Measurements from ENCODE around the gene KCNJ3.

Gene KCNJ3

GRCh38 chr2:154698296-154698720, at the start of gene KCNJ3:
Gene KCNJ3 (plus strand): TSS chr2:154698695. CDS start chr2:154698776, 81 bp downstream.
- H3F3A ChIP-seq (ENCODE audit: insufficient read depth, low read length), result no peaks in the 10 kb centered on the region
- no peak for DNase-seq
- TF ChIP-seq EZH2phosphoT487 (IDR thresholded peaks at IDR 0.05; ENCODE audit: low read length), result no peak
- TF ChIP-seq CTCF (IDR thresholded peaks at IDR 0.05; ENCODE audit: low read length), result no peak
- no peak for TF ChIP-seq EZH2 (optimal IDR thresholded peaks at IDR 0.05; ENCODE audit: low read depth, low read length)

GRCh38 chr2:154655499-154655898, 43.0 kb upstream of the KCNJ3 start:
- no peak overlapping the region for H3K4me2 ChIP-seq (ENCODE audit: low read depth, low read length)
- no peaks in the 10 kb centered on the region for H4K20me1 ChIP-seq (ENCODE audit: insufficient read depth, low read length)
- TF ChIP-seq CTCF (IDR thresholded peaks at IDR 0.05; ENCODE audit: low read length) (no peak), EZH2 (optimal IDR thresholded peaks at IDR 0.05; ENCODE audit: low read depth, low read length) (no peak), EZH2phosphoT487 (IDR thresholded peaks at IDR 0.05; ENCODE audit: low read length) (no peak)
- no peaks in the 10 kb centered on the region for H3K79me2 ChIP-seq (ENCODE audit: low read length)
- H3K4me1 ChIP-seq (ENCODE audit: low read length), result no peaks in the 10 kb centered on the region
- H2AFZ ChIP-seq (ENCODE audit: low read length), result no peak overlapping the region
- H3K4me3 ChIP-seq (ENCODE audit: low read length), result no peak overlapping the region
- no peak overlapping the region for H3K9ac ChIP-seq (ENCODE audit: low read length)
- no peaks in the 10 kb centered on the region for H3K9me3 ChIP-seq (replicated peaks; ENCODE audit: insufficient read depth, low read length)
- no peaks in the 10 kb centered on the region for H3K9me2 ChIP-seq (replicated peaks; ENCODE audit: insufficient read depth, low read length)
- DNase-seq, result no peak
- H3K27me3 ChIP-seq (replicated peaks; ENCODE audit: insufficient read depth, low read length), result no peaks in the 10 kb centered on the region
- no peaks in the 10 kb centered on the region for H3K36me3 ChIP-seq (replicated peaks; ENCODE audit: insufficient read depth, low read length)
- H3F3A ChIP-seq (ENCODE audit: insufficient read depth, low read length), result no peaks in the 10 kb centered on the region
- no peak overlapping the region for H3K27ac ChIP-seq (ENCODE audit: low read length)

More at GRCh38 chr2:154698296-154698720, at the start of gene KCNJ3:
- H3K4me2 ChIP-seq (ENCODE audit: low read depth, low read length), result peak within 1 kb of the TSS; percentile 8; the same call in 1 of the 2 replicates
- H3K36me3 ChIP-seq (replicated peaks; ENCODE audit: insufficient read depth, low read length), result no peaks in the 10 kb centered on the region
- H3K9ac ChIP-seq (ENCODE audit: low read length), result no peak within 1 kb of the TSS
- H3K9me3 ChIP-seq (replicated peaks; ENCODE audit: insufficient read depth, low read length), result no peaks in the 10 kb centered on the region
- no peak within 1 kb of the TSS for H3K27ac ChIP-seq (ENCODE audit: low read length)
- no peaks in the 10 kb centered on the region for H4K20me1 ChIP-seq (ENCODE audit: insufficient read depth, low read length)
- H3K27me3 ChIP-seq (replicated peaks; ENCODE audit: insufficient read depth, low read length), result no peaks in the 10 kb centered on the region
- H3K4me1 ChIP-seq (ENCODE audit: low read length), result no peaks in the 10 kb centered on the region
- H3K4me3 ChIP-seq (ENCODE audit: low read length), result no peak within 1 kb of the TSS
- no peaks in the 10 kb centered on the region for H3K9me2 ChIP-seq (replicated peaks; ENCODE audit: insufficient read depth, low read length)
- H2AFZ ChIP-seq (ENCODE audit: low read length), result no peak within 1 kb of the TSS
- H3K79me2 ChIP-seq (ENCODE audit: low read length), result no peaks in the 10 kb centered on the region

GRCh38 chr2:154658854-154659253, 39.6 kb upstream of the KCNJ3 start:
- H3K79me2 ChIP-seq (ENCODE audit: low read length), result no peaks in the 10 kb centered on the region
- no peak overlapping the region for H3K4me2 ChIP-seq (ENCODE audit: low read depth, low read length)
- TF ChIP-seq EZH2phosphoT487 (IDR thresholded peaks at IDR 0.05; ENCODE audit: low read length) (no peak), EZH2 (optimal IDR thresholded peaks at IDR 0.05; ENCODE audit: low read depth, low read length) (no peak), CTCF (IDR thresholded peaks at IDR 0.05; ENCODE audit: low read length) (no peak)
- H3K4me3 ChIP-seq (ENCODE audit: low read length), result no peak overlapping the region
- H3K27me3 ChIP-seq (replicated peaks; ENCODE audit: insufficient read depth, low read length), result no peaks in the 10 kb centered on the region
- H3K36me3 ChIP-seq (replicated peaks; ENCODE audit: insufficient read depth, low read length), result no peaks in the 10 kb centered on the region
- no peaks in the 10 kb centered on the region for H3K4me1 ChIP-seq (ENCODE audit: low read length)
- no peaks in the 10 kb centered on the region for H3K9me3 ChIP-seq (replicated peaks; ENCODE audit: insufficient read depth, low read length)
- H4K20me1 ChIP-seq (ENCODE audit: insufficient read depth, low read length), result no peaks in the 10 kb centered on the region
- H2AFZ ChIP-seq (ENCODE audit: low read length), result no peak overlapping the region
- no peak overlapping the region for H3K9ac ChIP-seq (ENCODE audit: low read length)
- DNase-seq, result no peak
- H3K9me2 ChIP-seq (replicated peaks; ENCODE audit: insufficient read depth, low read length), result no peaks in the 10 kb centered on the region
- H3F3A ChIP-seq (ENCODE audit: insufficient read depth, low read length), result no peaks in the 10 kb centered on the region
- H3K27ac ChIP-seq (ENCODE audit: low read length), result no peak overlapping the region
